Inflammatory macrophage treated with lipopolysaccharide for 1 hour (primary cell): ENCODE data around the gene KIR2DL1.
"Not testable (repeated sequence)": the region's sequence is repeated elsewhere in the genome, so short reads cannot be mapped to it uniquely, and the experiment has no call there.

Experiments used
- DNase-seq, 2 donors: peaks; one replicate each; pipeline ENCODE4 v3.0.0-alpha.2; 2020 to 2022

The KIR2DL1 gene

DNA sequence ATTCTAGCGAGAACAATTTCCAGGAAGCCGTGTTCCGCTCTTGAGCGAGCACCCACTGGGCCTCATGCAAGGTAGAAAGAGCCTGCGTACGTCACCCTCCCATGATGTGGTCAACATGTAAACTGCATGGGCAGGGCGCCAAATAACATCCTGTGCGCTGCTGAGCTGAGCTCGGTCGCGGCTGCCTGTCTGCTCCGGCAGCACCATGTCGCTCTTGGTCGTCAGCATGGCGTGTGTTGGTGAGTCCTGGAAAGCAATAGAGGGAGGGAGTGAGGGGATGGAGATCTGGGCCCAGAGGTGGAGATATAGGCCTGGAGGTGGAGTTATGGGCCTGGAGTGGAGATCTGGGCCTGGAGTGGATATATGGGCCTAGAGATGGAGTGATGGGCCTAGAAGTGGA is at the start of gene KIR2DL1:
Gene KIR2DL1, plus strand, starts transcription at position 148 of the 400 bp plus-strand sequence. Its CDS starts 58 bp downstream, at position 206.
- not testable (repeated sequence) for DNase-seq

DNA sequence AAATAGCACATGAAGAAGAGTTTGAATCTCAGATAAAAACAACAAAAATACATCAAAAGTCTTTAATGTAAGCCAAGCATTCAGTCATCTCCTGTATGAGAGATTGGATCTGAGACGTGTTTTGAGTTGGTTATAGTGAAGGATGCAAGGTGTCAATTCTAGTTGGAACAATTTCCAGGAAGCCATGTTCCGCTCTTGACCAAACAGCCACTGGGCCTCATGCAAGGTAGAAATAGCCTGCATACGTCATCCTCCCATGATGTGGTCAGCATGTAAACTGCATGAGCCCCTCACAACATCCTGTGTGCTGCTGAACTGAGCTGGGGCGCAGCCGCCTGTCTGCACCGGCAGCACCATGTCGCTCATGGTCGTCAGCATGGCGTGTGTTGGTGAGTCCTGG is 45.5 kb upstream of the KIR2DL1 start, which contains the start of gene KIR3DL3:
Gene KIR3DL3, plus strand, starts transcription at position 301 of the 400 bp plus-strand sequence. Its CDS starts 55 bp downstream, at position 356.
- DNase-seq: no peak

DNA sequence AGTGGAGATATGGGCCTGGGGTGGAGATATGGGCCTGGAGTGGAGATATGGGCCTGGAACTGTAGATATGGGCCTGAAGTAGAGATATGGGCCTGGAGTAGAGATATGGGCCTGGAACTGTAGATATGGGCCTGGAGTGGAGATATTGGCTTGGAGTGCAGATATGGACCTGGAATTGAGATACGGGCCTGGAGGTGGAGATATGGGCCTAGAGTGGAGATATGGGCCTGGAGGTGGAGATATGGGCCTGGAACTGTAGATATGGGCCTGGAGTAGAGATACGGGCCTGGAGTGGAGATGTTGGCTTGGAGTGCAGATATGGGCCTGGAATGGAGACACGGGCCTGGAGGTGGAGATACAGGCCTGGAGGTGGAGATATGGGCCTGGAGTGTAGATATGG is 44.9 kb upstream of the KIR2DL1 start:
- DNase-seq: no peak

DNA sequence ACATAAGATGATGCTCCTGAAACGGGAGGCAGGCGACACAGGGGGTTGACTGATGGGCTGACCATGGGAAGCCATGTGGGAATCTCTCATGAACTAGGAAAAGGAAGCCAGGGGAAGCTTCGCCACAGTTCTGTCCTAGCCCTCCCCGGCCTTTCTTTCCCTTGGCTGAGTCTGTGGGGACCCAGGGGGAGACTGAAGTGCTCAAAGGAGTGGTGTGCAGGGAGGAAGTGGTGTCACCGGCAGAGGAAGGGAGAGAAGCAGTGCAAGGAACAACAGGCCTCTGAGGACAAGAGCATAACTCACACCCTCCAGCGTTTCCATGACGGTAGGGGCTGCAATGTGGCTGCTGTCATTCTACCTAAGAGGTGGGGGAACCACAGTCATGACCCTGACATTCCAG is 44.3 kb upstream of the KIR2DL1 start:
- DNase-seq: no peak

DNA sequence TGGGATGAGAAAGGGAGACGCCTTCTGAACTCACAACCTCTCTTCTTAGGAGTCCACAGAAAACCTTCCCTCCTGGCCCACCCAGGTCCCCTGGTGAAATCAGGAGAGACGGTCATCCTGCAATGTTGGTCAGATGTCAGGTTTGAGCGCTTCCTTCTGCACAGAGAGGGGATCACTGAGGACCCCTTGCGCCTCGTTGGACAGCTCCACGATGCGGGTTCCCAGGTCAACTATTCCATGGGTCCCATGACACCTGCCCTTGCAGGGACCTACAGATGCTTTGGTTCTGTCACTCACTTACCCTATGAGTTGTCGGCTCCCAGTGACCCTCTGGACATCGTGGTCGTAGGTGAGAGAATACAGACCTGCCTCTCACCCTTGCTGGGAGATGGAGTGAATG is 42.0 kb upstream of the KIR2DL1 start:
- DNase-seq: no peak

DNA sequence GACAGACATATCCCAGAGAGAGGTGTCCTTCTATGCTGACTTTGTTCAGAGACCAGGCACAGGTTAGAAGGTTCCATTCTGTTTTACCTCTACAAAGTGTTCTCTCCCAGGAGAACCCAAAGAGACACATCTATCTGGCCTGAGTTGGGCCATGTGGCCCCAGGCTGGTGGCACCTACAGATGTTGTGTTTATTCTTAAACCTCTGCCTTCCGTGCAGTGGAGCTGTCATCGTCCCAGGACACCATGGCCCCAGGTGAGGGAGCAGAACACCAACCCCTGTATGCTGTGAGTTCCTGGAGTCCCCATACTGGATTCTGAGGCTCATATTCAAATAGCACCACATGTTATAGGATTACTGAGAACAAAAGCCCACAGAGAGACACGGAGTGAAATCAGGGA is 41.4 kb upstream of the KIR2DL1 start:
- no peak for DNase-seq

DNA sequence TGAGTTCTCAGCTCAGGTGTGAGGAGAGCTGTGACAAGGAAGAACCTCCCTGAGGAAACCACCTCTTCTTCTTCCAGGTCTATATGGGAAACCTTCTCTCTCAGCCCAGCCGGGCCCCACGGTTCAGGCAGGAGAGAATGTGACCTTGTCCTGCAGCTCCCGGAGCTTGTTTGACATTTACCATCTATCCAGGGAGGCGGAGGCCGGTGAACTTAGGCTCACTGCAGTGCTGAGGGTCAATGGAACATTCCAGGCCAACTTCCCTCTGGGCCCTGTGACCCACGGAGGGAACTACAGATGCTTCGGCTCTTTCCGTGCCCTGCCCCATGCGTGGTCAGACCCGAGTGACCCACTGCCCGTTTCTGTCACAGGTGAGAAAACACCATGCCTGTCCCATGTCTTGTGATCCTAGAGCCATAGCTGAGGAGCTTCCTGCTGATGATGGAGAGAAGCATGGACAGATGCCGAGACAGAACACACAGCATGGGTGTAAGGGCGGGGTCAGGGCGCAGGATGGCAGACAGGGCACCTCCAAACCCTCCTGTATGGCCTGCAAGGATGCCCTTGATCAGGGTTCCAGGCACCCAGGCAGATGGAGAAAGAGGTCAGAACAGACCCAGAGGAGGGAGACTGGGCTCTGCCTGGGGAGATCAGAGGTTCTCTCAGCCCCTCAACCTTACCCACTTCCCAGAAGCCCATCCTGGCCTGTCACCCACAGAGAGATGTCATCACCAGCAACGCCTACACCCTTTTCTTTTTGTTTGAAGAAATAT is 40.0 kb upstream of the KIR2DL1 start:
- no peak for DNase-seq

DNA sequence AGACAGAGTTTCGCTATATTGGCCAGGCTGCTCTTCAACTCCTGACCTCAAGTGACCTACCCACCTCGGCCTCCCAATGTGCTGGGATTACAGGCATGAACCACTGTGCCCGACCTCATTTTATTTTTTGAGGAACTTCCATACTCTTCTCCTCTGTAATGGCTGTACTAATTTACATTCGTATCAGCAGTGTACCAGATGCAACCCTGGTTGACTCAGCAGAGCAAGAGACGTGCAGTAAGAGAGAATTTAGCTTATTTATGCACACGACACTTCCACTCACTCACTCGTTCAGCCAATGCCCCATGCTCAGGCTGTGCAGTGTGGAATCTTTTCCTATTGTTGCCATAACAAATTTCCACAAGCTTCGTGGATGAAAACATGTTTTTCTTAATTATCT is 38.4 kb upstream of the KIR2DL1 start:
- DNase-seq: no peak

DNA sequence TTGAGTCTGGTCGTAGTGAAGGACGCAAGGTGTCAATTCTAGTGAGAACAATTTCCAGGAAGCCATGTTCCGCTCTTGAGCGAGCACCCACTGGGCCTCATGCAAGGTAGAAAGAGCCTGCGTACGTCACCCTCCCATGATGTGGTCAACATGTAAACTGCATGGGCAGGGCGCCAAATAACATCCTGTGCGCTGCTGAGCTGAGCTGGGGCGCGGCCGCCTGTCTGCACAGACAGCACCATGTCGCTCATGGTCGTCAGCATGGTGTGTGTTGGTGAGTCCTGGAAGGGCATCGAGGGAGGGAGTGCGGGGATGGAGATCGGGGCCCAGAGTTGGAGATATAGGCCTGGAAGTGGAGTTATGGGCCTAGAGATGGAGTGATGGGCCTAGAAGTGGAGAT is 31.3 kb upstream of the KIR2DL1 start, which contains the start of gene KIR2DL3:
Gene KIR2DL3, plus strand, starts transcription at position 208 of the 400 bp plus-strand sequence. Its CDS starts 33 bp downstream, at position 241.
- DNase-seq: not testable (repeated sequence)

DNA sequence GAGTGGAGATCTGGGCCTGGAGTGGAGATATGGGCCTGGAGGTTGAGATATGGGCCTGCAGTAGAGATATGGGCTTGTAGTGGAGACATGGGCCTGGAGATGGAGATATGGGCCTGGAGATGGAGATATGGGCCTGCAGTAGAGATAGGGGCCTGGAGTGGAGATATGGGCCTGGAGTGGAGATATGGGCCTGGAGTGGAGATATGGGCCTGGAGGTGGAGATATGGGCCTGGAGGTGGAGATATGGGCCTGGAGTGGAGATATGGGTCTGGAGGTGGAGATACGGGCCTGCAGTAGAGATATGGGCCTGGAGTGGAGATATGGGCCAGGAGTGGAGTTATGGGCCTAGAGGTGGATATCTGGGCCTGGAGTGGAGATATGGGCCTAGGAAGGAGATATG is 30.9 kb upstream of the KIR2DL1 start:
- no peak for DNase-seq

DNA sequence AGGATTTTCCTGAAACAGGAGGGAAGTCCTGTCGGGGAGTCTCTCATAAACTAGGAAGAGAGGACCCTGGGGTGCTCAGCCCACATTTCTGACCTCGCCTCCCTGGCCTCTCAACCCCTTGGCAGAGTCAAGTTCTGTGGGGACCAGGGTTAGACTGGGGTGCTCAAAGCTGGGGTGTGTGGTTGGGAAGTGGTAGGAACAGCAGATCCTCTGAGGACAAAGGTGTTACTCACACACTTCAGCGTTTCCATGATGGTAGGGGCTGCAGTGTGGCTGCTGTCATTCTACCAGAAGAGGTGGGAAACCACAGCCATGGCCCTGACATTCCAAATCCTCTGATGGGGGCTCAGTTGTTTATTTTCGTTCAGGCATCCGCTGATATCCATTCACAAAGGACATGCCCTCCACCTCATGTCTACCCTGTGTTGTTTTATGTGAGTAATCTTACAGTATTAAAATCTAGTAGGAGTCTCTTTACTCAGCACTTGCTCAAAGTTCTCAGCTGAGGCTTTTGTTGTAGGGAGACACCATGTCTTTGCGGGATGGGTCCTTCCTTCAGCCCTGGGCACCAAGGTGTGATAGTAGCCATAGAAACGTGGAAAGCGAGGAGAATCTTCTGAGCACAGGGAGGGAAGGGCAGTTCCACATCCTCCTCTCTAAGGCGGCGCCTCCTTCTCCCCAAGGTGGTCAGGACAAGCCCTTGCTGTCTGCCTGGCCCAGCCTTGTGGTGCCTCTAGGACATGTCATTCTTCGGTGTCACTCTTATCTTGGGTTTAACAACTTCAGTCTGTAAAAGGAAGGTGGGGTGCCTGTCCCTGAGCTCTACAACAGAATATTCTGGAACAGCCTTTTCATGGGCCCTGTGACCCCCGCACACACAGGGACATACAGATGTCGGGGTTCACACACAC is 29.8 kb upstream of the KIR2DL1 start:
- DNase-seq: no peak

DNA sequence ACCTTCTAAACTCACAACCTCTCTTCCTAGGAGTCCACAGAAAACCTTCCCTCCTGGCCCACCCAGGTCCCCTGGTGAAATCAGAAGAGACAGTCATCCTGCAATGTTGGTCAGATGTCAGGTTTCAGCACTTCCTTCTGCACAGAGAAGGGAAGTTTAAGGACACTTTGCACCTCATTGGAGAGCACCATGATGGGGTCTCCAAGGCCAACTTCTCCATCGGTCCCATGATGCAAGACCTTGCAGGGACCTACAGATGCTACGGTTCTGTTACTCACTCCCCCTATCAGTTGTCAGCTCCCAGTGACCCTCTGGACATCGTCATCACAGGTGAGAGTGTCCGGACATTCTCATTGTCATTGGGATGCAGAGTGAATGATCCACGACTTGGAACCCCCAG is 27.6 kb upstream of the KIR2DL1 start:
- DNase-seq: peak in 1 of 2 donors; percentile 19

DNA sequence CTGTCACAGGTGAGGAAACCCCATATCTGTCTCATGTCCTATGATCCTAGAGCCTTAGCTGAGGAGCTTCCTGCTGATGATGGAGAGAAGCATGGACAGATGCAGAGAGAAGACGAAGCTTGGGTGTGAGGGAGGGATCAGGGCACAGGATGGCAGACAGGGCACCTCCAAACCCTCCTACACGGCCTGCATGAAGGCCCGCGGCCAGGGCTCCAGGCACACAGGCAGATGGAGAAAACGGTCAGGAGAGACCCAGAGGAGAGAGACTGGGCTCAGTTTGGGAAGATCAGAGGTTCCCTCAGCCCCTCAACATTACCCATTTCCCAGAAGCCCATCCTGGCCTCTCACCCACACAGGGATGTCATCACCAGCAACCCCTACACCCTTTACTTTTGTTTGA is 25.5 kb upstream of the KIR2DL1 start:
- DNase-seq: not testable (repeated sequence)

DNA sequence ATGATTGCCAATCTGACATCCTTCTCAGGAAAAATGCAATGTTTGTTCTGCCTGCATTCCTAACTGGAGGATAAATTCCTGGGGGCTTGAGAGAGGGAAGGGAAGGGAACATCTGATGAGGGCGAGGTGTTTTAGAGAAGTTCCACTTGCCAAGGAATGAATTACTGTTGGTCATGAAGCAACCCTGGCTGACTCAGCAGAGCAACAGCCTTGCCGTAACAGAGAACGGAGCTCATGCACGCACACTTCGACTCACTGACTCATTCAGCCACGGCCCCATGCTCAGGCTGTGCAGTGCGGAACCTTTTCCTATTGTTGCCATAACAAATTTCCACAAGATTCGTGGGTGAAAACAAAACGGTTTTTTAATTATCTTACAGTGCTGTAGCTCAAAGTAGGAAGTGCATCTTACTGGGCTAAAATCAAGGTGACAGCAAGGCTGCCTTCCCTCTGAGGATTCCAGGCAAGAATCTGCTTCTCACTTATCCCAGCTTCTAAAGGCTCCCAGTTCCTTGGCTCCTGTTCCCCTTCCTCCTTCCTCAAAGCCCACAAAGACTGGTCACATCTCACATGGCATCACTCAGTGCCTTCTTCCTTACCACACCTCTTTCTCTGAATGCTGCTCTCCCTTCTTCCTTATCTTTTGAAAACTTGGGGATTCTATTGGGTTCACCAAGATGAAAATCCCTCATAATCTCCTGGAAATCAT is 21.8 kb upstream of the KIR2DL1 start:
- DNase-seq: peak; percentile 79 to 85

DNA sequence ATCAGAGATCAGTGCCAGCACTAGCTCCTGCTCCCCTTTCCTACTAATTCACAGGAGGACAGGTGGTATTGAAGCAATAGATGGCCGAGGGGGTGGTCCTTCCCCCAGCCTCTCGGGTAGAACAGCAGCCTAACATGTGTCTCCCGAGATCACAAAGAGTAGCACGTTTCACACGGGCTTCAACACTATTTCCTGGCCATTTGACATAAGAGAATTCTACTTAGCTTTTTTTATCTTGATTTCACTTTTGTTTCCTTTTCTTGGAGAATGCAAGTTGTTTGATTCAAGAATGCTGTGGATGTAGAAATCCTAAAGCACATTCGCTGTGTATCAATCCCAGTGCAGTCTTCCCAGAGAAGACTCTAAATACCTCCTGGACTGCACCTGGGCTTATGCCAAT is 19.3 kb upstream of the KIR2DL1 start:
- DNase-seq: peak; percentile 52 to 68

DNA sequence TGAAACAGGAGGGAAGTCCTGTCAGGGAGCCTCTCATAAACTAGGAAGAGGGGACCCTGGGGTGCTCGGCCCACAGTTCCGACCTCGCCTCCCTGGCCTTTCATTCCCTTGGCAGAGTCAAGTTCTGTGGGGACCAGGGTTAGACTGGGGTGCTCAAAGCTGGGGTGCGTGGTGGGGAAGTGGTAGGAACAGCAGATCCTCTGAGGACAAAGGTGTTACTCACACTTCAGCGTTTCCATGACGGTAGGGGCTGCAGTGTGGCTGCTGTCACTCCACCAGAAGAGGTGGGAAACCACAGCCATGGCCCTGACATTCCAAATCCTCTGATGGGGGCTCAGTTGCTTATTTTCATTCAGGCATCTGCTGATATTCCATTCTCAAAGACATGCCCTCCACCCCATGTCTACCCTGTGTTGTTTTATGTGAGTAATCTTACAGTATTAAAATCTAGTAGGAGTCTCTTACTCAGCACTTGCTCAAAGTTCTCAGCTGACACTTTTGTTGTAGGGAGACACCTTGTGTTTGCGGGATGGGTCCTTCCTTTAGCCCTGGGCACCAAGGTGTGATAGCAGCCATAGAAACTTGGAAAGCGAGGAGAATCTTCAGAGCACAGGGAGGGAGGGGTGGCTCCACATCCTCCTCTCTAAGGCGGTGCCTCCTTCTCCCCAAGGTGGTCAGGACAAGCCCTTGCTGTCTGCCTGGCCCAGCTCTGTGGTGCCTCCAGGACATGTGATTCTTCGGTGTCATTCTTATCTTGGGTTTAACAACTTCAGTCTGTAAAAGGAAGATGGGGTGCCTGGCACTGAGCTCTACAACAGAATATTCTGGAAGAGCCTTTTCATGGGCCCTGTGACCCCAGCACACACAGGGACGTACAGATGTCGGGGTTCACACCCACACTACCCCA is 13.1 kb upstream of the KIR2DL1 start:
- DNase-seq: not testable (repeated sequence)

DNA sequence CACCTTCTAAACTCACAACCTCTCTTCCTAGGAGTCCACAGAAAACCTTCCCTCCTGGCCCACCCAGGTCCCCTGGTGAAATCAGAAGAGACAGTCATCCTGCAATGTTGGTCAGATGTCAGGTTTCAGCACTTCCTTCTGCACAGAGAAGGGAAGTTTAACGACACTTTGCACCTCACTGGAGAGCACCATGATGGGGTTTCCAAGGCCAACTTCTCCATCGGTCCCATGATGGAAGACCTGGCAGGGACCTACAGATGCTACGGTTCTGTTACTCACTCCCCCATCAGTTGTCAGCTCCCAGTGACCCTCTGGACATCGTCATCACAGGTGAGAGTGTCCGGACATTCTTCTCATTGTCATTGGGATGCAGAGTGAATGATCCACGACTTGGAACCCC is 11.0 kb upstream of the KIR2DL1 start:
- peak in 1 of 2 donors; percentile 9 for DNase-seq

DNA sequence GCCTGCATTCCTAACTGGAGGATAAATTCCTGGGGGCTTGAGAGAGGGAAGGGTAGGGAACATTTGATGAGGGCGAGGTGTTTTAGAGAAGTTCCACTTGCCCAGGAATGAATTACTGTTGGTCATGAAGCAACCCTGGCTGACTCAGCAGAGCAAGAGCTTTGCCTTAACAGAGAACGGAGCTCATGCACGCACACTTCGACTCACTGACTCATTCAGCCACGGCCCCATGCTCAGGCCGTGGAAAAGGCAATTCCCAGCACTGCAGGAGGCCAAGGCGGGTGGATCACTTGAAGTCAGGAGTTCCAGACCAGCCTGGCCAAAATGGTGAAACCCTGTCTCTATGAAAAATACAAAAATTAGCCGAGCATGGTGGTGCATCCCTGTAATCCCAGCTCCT is 5.4 kb upstream of the KIR2DL1 start:
- DNase-seq: peak; percentile 53 to 69

DNA sequence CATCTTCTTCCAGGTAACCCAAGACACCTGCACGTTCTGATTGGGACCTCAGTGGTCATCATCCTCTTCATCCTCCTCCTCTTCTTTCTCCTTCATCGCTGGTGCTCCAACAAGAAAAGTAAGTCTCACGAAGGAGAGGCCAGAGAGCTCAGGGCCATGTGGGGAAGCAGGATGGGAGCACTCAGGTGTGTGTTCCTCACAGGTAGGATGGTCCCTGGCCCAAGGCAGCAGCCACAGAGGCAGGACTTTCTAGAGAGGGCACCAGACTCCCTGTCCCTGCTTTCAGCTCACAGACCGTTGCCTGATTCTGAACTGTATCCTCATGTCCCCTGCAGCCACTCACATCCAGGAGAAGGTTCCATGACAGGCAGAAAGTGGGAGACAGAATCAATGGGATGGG is 3.1 kb upstream of the KIR2DL1 start:
- DNase-seq: not testable (repeated sequence)

DNA sequence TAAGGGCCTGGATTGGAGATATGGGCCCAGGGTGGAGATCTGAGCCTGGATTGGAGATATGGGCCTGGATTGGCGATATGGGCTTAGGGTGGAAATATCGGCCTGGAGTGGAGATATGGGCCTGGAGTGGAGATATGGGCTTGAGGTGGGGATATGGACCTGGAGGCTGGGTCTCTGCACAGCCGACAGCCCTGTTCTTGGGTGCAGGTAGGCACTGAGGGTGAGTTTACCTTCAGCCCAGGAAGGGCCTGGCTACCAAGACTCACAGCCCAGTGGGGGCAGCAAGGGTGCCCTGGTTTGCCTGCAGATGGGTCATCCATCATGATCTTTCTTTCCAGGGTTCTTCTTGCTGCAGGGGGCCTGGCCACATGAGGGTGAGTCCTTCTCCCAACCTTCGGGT is 918 bp downstream of the KIR2DL1 start:
- not testable (repeated sequence) for DNase-seq

DNA sequence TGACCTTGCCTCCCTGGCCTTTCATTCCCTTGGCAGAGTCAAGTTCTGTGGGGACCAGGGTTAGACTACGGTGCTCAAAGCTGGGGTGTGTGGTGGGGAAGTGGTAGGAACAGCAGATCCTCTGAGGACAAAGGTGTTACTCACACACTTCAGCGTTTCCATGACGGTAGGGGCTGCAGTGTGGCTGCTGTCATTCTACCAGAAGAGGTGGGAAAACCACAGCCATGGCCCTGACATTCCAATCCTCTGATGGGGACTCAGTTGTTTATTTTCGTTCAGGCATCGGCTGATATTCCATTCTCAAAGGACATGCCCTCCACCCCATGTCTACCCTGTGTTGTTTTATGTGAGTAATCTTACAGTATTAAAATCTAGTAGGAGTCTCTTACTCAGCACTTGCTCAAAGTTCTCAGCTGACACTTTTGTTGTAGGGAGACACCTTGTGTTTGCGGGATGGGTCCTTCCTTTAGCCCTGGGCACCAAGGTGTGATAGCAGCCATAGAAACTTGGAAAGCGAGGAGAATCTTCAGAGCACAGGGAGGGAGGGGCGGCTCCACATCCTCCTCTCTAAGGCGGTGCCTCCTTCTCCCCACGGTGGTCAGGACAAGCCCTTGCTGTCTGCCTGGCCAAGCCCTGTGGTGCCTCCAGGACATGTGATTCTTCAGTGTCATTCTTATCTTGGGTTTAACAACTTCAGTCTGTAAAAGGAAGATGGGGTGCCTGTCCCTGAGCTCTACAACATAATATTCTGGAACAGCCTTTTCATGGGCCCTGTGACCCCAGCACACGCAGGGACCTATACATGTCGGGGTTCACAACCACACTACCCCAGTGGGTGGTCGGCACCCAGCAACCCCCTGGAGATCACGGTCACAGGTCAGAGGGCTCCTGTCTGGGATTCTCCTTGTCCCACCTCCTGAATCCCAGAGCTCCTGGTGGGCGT is 1.7 kb downstream of the KIR2DL1 start:
- not testable (repeated sequence) for DNase-seq
